Measurements from ENCODE around the gene RPL27.

GRCh38 chr17:43034894-43035293, 36.7 kb downstream of the RPL27 start:
- TF ChIP-seq CTCF (IDR thresholded peaks at IDR 0.05) (no peak), POLR2A (IDR thresholded peaks at IDR 0.05) (no peak)
